Transverse colon (tissue), 4 donors: ENCODE results near the gene KLHL29. TPM values are rescaled to one million over a fixed set of nuclear protein-coding genes. Genes with fewer than 3 reads are reported as not detected.
A peak's percentile ranks its signal among the peaks of the same experiment; 100 is the strongest.

Experiments used
- DNase-seq: peaks from one replicate; pipeline ENCODE4 v3.0.0-alpha.2; 2019
- H3K27ac ChIP-seq, 4 donors: fragments of 200-600 bp; sonication (generic); 2 replicates each; pipeline ENCODE4 v1.5.1; 2016 to 2018; ENCODE audit warnings: inconsistent platforms in 4 of 4
- H3K27me3 ChIP-seq: fragments of 200-600 bp; sonication (generic); 2 replicates; pipeline ENCODE4 v1.5.1; 2017; ENCODE audit warnings: inconsistent platforms
- H3K36me3 ChIP-seq, 4 donors: fragments of 200-600 bp; sonication (generic); 2 replicates each; pipeline ENCODE4 v1.5.1; 2017 to 2019; ENCODE audit warnings: inconsistent platforms in 4 of 4
- H3K4me1 ChIP-seq, 4 donors: fragments of 200-600 bp; sonication (generic); 2 replicates each; pipeline ENCODE4 v1.5.1; 2017 to 2020; ENCODE audit warnings: inconsistent platforms in 4 of 4
- H3K4me3 ChIP-seq, 4 donors: fragments of 200-600 bp; sonication (generic); 1 replicate in 1 of 4; 2 replicates in 3 of 4; pipeline versions ENCODE4 v1.5.1 to v1.6.1; 2017 to 2019; ENCODE audit warnings: inconsistent platforms in 4 of 4
- H3K9me3 ChIP-seq, 2 donors: fragments of 200-600 bp; sonication (generic); 2 replicates each; pipeline ENCODE4 v1.5.1; 2017 to 2019; ENCODE audit warnings: inconsistent platforms in 2 of 2
- CTCF ChIP-seq, 5 experiments: fragments of 200-600 bp in 3 of 5; fragments of 450-650 bp in 2 of 5; sonication (generic) in 3 of 5; IDR thresholded peaks; 1 replicate in 2 of 5; 2 replicates in 3 of 5; pipeline ENCODE4 v1.5.1; 2016 to 2017; ENCODE audit warnings: antibody characterized with exemption in 5 of 5, inconsistent platforms in 3 of 5, mild to moderate bottlenecking in 2 of 5, moderate library complexity in 1 of 5
- EP300 ChIP-seq: sonication (generic); formaldehyde crosslinking; IDR thresholded peaks from one replicate; pipeline ENCODE4 v1.6.1; 2017; ENCODE audit warnings: antibody characterized with exemption, low read depth
- POLR2A ChIP-seq: fragments of 450-650 bp; IDR thresholded peaks from one replicate; pipeline ENCODE4 v1.6.1; 2016; ENCODE audit warnings: antibody characterized with exemption, mild to moderate bottlenecking, moderate library complexity
- POLR2AphosphoS5 ChIP-seq, 3 donors: sonication (generic); formaldehyde crosslinking; IDR thresholded peaks; one replicate each; pipeline ENCODE4 v1.6.1; 2016; ENCODE audit warnings: antibody characterized with exemption in 3 of 3
- WGBS, 2 donors: methylation state at CpG; one replicate each; pipeline ENCODE4 v1.1.5; 2018; ENCODE audit warnings: low coverage in 1 of 2; 5-methylcytosine and 5-hydroxymethylcytosine counted together
- in situ Hi-C, 4 donors: fragments of 200-750 bp; cut with MboI; loops; one replicate each; pipeline versions ENCODE4 v1.15.0 to v1.15.1; 2017; ENCODE audit warnings: low sequenced_read_pairs in 3 of 4, low pct_ligation_motif_present in 1 of 4, low pct_unique_long_range_greater_than_20kb in 1 of 4
- intact Hi-C: fragments of 100-400 bp; cut with DNase I; formaldehyde crosslinking; loops from one replicate; pipeline ENCODE4 v1.15.1; 2023; ENCODE audit warnings: low total_unique reads
- total RNA-seq, 4 donors: library from RNA; depleted of rRNA; stranded (reverse); fragments of >200 nt; gene quantifications; one replicate each; pipeline ENCODE4 v1.1.0, GENCODE V29; 2016

The KLHL29 gene
- total RNA-seq, 4 donors from 2014 or later = 3.3 to 16.5 (median 5.8) TPM

GRCh38 chr2:23636426-23636825 is 251.4 kb downstream of the KLHL29 start:
- TF ChIP-seq CTCF (IDR thresholded peaks at IDR 0.05) = no peak
- TF ChIP-seq POLR2AphosphoS5 (IDR thresholded peaks at IDR 0.05) = no peak
- no peak for TF ChIP-seq EP300
- TF ChIP-seq POLR2A = no peak
- no peaks in the 10 kb centered on the region for H3K36me3 ChIP-seq
- intact Hi-C loops = no loop called here
- no peaks in the 10 kb centered on the region for H3K9me3 ChIP-seq
- DNase-seq = no peak
- H3K27ac ChIP-seq = peak overlapping the region in 3 of 4 donors; percentile 14 to 38 (median 18)
- H3K27me3 ChIP-seq = no peaks in the 10 kb centered on the region
- no peak overlapping the region for H3K4me3 ChIP-seq
- 63 to 64% methylated on average over 7 to 11 of the region's 11 CpGs for WGBS, 2 donors
- in situ Hi-C loops = no loop called here
- peaks cover 0 to 12% (median 3%) of the 10 kb centered on the region in 4 donors for H3K4me1 ChIP-seq

- TF ChIP-seq EP300 (no peak), POLR2AphosphoS5 (IDR thresholded peaks at IDR 0.05) (no peak), POLR2A (no peak), CTCF (IDR thresholded peaks at IDR 0.05) (no peak)
- no peaks in the 10 kb centered on the region for H3K9me3 ChIP-seq
- intact Hi-C loops = no loop called here
- 63% methylated on average over 14 of the region's 14 CpGs; no CpG with 5 or more reads in 1 of the 2 donors for WGBS, 2 donors
- H3K4me1 ChIP-seq = peaks cover 0 to 12% (median 3%) of the 10 kb centered on the region in 4 donors
- DNase-seq = no peak
- H3K27ac ChIP-seq = peak overlapping the region; percentile 14 to 38 (median 27)
- no peaks in the 10 kb centered on the region for H3K36me3 ChIP-seq
- no peaks in the 10 kb centered on the region for H3K27me3 ChIP-seq
- in situ Hi-C loops = no loop called here
- no peak overlapping the region for H3K4me3 ChIP-seq
Observed at GRCh38 chr2:23637011-23637778, 252.2 kb downstream of the KLHL29 start.

DNA sequence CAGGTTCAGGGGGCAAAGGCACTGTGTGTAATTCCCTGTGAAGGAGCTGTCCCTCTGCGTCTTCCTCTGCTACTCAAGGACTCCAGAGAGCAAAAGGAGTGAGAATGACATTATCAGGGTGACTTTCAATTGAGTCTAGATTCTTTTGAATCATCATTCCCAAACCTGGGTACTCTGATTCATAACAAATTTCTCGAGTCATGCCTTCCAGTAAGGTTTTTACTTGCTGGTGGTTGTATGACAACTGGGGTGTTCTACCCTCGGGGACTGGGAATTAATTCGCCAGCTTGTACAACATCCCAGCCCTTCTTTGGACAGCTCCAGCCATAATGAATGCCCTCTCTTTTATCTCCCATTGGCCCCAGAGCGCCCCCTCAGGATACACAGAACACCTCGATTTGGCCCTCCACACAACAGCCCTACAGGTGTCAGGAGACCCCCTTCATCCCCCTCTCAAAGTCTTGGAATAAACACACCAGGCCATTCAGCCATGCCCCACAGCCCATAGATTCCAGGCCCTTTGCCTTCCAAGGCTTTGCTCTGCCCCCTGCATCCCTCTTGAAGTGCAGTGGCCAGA is 254.5 kb downstream of the KLHL29 start:
- in situ Hi-C loops = no loop called here
- intact Hi-C loops = no loop called here

DNA sequence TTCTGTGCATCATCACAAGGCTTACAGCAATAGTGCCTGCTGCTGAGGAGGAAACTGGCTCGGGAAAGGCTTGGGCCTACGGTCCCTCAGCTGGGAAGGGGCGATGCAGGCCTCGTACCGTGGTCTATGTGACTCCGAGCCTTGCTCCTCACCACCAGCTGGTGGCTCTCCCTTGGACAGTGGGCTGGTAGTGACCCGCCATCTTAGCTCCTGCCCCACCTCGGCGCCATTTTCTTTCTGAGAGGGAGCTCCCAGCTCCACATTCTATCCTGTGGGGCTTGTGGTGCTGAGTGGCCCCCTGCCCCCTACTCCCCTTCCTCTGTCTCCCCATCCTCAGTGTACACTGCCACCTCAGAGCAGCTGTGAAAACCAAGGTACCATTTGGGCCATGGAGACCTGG is 255.7 kb downstream of the KLHL29 start:
- Histone ChIP-seq H3K4me3 (no peak overlapping the region), H3K4me1 (peaks cover 0 to 12% (median 3%) of the 10 kb centered on the region in 4 donors), H3K9me3 (no peaks in the 10 kb centered on the region), H3K27me3 (no peaks in the 10 kb centered on the region), H3K36me3 (no peaks in the 10 kb centered on the region), H3K27ac (no peak overlapping the region)
- intact Hi-C loops = no loop called here
- in situ Hi-C loops = no loop called here
- WGBS, 2 donors = 91% methylated on average over 9 of the region's 9 CpGs; no CpG with 5 or more reads in 1 of the 2 donors
- no peak for DNase-seq
- TF ChIP-seq POLR2A = no peak
- no peak for TF ChIP-seq EP300
- TF ChIP-seq CTCF (IDR thresholded peaks at IDR 0.05) = no peak

More for the DNA sequence above, 254.5 kb downstream of the KLHL29 start:
- Histone ChIP-seq H3K4me3 (no peak overlapping the region), H3K27ac (no peak overlapping the region), H3K9me3 (no peaks in the 10 kb centered on the region), H3K36me3 (no peaks in the 10 kb centered on the region), H3K27me3 (no peaks in the 10 kb centered on the region), H3K4me1 (peaks cover 0 to 12% (median 3%) of the 10 kb centered on the region in 4 donors)
- 80% methylated on average over 2 to 6 of the region's 6 CpGs for WGBS, 2 donors
- no peak for TF ChIP-seq POLR2A
- DNase-seq = no peak
